Activated gamma-delta T cell treated with Interleukin-2 at 50 U/mL for 16 hours (primary cell): ENCODE data around the gene CTNND2.

Experiments
- DNase-seq: peaks from one replicate; pipeline ENCODE4 v3.0.0-alpha.2; 2020

Gene CTNND2

DNA sequence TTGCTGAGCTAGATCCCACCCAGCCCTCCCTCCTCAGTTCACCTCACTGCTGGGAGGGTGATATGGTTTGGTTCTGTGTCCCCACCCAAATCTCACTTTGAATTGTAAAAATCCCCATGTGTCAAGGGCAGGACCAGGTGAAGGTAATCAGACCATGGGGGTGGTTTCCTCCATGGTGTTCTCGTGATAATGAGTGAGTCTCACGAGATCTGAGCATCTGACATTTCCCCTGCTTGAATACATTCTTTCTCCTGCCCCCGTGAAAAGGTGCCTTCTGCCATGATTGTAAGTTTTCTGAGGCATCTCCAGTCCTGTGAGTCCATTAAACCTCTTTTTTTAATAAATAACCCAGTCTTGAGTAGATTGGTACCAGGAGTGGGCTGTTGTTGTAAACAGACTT is 673.4 kb downstream of the CTNND2 start:
- DNase-seq: no peak

DNA sequence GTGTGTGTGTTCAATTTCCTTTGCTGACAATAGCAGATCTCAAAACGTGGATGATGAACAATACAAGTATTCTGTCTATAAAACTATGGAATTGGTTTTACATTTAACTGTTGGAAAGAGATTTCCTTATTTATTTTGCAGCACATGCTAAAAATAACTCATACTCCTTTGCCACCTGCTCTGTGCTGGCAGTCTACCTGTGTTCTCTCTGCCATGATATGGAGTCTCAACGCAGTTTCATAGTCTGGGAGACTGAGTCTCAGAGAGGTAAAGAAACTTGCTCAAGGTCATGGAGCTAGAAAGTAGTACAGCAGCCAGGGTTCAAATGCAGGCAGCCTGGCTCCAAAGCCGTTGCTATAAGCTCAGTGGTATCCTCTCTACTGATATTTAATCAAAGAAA is 677.2 kb downstream of the CTNND2 start:
- DNase-seq: no peak

DNA sequence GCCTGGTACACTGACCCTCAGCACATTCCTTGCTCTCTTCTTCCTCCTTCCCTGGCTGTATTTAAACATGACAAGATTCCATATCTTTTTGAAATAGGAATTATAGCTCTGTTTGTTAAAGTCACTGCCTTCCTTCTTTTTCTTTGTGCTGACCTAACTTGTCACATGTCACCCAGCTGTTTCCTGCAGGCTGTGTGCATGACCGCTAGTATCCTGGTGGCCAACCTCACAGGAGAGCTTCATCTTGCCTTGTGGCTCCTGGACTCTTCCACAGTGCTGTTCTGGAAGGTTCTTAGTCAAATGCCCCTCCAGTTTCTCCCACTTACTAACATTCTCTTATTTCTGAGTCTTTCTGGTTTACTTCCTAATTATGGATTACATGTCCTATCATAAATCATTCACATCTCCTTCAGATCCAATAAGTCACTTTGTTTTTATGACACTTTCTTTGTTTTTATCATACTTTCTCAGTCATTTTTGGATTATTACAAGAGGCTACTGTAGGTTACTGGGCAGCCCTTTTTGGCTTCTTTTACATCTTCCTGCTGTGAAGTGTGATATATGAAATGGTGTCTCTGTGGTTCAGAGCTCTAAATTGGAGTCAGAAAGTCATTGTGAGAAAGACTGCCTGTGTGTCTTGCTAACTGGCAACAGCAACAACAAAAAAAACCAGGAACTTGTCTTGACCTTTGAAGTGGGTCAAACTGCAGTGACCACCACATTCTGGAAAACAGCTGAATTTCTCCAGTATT is 679.6 kb downstream of the CTNND2 start:
- DNase-seq: no peak

DNA sequence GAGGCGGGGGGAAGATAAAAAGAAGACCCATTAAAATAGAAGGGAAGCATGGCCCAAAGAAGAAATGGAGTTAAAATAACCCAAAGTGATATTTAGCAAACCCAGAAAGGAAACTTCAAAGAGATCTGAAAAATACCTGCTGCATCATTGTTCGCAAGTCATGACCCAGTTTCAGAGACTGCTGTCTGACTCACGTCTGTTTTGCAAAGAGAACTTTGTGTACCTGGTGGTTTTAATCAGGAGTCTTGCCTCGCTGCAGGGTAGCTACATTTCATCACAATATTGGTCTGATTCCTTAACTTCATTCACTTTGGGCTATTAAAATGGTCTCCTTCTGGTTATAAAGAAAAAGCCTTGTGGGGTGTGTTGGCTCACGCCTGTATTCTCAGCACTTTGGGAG is 682.1 kb downstream of the CTNND2 start:
- DNase-seq: no peak

DNA sequence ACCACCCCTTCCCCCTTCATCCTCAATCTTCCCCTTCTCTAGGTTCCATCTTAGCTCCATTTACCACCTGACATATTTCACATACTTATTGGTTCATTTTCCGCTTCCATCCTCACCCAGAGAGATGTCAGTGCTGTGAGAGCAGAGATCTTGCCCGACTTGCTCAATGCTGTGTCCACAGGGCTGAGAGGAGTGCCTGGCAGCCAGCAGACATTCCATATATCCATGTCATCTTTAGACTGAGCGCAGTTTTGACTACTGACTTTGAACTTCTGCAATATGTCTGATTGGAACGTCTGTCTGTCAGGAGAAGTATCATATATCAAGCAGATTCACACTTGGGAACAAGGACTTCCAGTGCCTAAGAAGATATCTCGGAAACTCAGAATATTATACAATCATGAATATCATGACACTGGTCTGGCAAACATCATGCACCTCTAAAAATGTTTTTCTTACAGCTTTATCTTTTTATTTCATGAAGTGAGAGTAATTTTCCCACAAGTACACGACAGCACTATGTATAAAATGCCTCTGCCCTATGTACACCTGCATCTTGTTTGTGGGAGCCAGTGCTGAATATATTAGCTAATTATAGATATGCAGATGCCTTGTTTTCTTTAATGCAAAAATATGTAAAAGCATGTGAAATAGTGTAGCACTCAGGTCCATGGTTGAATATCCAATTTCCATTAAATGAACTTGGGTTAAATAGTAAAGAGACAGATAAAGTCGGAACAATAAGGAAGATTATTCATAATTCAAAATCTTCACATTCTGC is 689.2 kb downstream of the CTNND2 start:
- no peak for DNase-seq

DNA sequence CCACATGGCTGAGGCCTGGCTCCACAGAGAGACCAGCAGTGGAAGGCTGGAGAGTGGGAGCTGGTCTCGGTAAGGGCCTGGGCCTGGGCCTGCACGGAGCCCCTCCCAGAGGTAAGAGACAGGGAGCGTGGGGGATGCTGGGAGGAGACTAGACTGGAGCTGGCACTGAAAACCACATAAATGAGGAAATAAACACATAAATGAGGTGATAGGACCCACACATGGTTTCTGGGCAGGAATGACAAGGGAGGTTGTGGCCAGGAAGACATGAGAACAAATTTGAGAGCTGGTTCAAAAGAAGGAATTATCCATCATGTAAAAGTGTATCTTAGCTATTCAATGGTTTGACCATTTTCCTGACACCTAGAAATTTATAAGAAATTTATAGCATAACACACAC is 691.5 kb downstream of the CTNND2 start:
- no peak for DNase-seq

DNA sequence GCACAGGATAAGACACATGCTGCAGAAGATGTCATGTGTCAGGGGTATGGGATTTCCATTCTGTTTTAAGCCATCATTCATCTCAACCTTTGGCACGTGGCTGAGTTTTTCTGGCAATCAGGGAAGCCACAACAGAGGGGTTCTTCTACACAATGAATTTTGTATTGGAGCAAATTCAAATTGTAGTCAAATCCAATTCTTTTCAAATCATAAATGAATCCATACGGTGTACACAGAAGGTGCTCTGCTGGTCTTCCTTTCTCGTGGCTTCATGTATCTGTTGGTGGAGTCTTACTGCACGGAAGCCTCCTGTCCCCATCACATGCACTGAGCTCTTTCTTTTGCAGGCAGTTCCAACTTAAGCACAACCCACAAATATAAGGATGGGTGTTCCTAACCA is 706.5 kb downstream of the CTNND2 start:
- no peak for DNase-seq

DNA sequence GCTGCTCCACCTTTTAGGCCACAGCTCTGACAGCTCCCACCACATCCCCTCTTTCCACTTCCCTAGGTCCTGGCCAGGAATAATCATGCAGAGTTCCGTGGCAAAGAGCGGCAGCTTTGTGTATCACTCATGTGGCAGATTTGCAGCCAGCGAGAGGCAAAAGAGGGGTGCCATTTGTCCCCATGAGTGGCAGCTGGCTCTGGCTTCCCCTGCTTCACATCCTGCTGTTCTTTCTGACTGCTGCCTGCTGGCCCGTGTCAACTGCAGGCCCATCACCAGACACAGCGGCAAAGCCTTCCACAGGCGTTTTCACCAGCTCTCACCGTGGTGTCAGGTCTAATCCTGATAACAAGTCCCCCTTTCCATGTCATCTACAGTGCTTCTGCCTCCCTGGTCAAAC is 712.6 kb downstream of the CTNND2 start:
- DNase-seq: no peak

DNA sequence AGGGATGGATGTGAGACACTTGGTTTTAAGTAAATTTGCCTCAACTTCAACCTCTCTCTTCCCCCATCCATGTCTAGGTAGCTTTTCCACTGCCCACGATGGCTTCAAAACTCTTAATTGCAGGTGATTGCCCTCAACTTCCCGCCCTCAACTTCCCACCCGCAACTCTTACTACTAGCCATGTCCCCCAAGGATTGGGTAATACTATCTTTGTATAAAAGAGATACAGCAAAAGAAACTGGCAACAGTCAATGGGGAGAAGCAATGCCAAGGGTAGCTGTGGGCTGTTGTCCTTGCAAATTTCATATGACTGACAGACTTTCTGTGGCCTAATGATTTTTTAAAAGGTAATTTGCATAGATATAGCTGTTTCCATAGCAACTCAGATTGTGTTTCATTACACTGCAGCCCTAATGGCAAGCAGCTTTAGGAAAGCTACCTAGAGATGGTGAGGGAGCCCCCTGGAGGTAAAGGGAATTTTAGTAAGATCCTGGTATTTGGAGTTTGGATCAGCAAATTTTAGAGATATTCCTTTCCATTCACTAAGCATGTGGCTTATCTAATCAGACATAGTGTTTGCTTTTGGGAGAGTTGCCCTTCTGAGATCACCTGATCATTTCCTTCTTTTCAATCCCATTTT is 721.7 kb downstream of the CTNND2 start:
- no peak for DNase-seq

DNA sequence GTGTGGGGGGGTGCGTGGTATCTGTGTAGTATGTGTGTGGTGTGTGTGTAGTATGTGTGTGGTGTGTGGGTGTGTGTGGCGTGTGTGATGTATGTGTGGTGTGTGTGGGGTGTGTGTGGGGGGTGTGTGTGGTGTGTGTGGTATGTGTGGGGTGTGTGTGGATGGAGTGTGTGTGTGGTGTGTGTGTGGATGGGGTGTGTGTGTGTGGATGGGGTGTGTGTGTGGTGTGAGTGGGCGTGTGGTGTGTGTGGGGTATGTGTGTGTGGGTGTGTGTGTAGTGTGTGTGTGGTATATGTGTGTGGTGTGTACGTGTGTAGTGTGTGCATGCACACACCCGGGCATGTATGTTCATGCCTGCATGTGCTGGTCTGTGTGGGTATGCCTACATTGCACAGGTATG is 722.3 kb downstream of the CTNND2 start:
- DNase-seq: no peak

DNA sequence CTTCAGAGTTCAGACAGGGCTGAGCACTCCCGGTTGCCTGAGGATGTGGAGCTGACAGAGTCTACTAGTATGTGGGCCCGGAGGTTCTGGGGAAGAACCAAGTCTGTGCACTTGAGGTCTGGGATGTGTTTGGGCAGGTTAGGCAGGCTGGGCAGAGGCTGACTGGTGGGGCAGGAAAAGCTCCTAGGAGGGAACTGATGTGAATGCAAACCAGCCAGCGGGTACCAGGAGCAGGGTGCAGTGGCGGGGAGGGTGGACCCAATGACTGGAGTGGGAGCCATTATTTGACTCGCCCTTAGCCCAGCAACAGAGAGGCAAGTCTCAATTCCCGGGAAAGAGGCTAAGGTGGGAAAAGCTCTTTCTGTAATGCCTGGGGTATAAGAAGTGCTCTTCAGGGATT is 723.4 kb downstream of the CTNND2 start:
- no peak for DNase-seq

DNA sequence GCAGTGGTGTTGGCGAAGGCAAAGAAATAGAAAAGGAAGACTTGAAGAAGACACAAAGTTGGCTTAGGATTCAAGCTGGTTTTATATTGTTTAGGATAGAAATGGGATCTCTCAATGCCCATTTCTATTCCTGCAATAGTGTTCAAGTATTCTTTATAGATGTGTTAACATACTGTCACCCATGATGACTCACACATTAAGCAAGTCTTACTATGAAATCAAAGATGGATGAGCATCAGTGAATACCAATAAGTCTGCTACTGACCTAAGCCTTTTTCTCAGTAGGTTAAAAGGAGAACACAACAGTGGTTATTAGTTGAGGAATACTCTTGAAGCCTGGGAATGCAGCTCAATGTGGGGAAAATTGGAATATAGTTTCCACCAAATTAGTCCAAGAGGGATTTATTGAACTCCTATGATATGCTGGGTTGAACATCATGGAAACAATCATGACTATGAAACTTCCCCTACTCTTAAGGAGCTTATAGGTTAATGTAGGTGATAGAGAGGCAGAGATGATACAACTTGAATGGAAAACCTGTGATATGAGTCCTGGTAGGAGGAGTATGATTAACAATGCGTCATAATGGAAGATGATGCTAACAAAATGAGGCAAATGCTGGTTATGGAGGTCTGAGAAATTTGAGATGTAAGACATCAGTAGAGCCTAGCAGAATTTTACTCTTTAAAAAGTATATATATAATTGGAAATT is 726.1 kb downstream of the CTNND2 start:
- no peak for DNase-seq

DNA sequence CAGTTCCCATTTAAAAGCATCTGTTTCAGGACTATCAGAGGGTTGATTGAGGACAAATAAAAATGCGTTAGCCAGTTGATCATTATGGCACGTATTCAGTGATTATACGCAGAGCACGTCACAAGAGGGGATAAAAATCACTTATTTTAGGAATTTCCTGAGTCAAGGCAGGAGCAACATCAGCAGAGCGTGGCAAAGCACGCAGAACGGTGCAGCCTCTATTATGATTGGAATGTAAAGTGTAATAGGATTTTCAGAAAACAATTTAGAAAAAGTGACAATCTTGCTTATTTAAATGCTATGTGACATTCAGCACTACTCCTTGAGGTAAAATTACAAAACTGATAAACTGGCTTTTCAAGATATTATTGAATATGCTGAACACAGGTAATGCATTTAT is 729.7 kb downstream of the CTNND2 start:
- DNase-seq: no peak

DNA sequence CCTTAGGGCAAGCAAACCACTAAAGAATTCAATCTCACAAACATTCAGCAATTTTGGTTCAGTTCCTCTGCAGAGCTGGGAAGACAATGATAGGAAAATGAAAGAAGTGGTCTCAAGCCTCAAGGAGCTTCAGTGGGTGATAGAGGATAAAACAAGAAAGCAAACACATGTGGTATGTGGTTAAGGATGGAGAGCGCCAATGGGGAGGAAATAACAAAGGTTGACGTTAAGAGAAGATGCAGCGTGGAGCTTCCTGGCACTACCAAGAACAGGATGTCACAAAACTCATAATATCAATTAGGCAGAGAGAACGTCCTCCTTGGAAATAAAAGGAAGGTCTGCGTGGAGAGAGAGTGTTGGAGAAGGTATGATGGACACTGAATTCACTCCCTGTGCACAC is 731.8 kb downstream of the CTNND2 start:
- no peak for DNase-seq

DNA sequence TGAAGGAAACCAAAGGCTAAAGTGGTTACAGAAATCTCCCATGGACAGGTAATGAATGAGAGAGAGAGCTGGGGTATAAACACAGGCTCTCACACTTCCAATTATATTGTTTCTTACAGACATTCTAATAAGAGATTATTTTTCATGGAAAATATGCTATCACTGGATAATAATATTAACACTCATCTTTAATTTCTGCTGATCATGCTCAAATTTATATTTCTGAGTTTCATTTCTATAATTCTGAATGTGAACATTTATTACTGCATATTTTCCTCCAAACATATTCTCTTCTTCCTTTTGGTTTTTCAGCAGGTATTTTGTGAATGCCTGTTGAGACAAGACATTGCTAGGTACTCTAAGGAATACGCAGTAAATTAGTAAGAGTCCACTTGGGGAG is 733.0 kb downstream of the CTNND2 start:
- DNase-seq: no peak

DNA sequence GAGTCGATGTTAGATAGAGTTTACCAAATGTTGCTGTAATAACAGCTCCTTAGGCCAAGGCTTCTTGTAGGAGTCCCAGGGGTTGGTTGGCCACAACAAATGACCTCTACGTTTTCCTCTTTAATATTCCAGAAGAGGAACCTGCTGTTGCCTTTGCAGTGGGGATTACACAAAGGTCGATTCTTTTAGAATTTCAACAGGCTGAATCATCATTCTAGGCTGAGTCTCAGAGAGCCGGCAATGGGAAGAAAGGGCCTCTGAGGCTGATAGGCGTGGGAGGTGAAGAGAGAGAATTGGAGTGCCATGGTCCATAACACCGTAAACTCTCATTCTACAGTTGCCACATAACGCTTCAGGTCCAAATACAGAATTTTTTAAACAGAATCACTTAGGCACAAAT is 737.3 kb downstream of the CTNND2 start:
- DNase-seq: no peak

DNA sequence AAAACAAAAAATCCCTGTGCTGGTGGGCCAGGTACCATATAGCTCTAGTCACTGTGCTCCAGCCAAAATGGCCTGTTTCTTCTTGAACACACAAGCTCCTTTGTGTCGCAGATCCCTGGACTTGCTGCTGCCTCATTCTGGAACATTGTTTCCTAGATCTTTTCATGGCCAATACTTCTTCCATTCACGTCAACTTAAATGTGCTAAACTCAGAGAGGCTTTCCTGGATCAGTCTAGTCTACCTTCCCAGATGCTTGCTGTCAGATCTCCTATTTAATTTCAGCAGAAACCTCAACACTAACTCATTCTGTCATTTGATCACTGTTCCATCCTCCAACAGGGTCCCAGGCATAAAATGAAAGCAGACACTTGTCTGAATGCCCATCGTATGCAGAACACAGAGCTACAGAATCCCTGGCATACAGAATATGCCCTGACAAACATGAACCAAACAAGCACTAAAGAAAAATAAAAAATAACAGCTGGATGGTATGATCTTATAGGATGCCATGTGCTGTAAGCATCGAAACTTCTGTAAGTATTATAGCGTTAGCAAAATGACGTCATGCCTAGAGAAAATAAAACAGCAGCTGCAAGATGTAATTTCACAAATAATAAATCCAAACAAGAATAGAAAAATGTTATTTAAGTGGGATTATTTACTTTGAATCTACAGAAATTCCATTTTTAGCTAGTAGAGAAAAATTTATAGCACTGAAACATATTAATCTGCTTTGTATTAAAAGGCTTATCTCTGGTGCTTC is 739.5 kb downstream of the CTNND2 start:
- no peak for DNase-seq

DNA sequence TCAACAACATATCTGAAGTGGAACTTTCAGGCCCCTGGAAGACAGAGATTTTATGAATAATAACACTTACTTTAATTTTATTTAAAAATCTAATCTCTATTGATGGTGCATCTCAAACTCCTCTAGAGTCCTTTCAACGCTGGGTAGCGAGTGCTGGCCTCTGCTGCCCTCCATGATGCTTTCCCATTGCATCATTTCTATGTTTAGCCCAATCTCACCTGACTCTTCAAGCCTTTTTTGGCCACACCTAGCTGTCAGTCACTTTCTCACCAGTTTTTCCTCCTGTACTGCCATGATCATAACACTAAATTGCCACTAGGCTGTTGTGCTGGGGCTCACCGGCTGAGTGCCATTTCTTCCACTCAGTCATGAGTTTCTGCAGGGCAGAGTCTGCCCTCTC is 747.1 kb downstream of the CTNND2 start:
- no peak for DNase-seq

DNA sequence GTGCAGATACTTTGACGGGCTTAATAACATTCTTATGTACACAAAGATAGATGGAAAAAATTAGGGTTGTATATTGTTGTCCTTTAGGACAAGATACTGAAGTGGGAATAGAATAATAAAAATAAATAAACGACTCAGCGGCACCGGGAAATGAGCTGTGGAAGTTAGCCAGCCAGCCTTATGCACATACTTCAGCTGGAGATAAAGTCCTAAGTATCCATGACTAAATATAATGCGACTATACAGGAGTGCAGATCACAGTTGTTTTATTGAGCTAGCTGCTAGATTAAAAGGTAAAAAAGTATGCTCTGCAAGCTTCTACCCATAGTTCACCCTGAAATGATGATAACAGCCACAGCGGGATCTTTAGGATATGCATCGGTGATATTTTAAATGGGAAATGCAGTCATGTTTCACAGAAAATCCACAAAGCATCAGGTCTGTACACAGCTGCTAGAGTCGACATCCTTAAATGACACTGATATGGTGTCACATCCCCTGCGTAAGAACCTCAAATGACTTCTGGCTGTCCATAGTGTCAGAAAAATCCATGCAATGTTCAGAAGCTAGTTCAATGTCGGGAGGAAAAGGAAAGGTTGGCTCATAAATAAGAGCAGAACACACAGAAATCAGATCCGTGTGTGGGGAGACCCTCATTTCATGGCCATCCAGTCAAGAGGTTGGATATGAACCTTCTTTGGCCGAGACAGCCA is 750.4 kb downstream of the CTNND2 start:
- no peak for DNase-seq

DNA sequence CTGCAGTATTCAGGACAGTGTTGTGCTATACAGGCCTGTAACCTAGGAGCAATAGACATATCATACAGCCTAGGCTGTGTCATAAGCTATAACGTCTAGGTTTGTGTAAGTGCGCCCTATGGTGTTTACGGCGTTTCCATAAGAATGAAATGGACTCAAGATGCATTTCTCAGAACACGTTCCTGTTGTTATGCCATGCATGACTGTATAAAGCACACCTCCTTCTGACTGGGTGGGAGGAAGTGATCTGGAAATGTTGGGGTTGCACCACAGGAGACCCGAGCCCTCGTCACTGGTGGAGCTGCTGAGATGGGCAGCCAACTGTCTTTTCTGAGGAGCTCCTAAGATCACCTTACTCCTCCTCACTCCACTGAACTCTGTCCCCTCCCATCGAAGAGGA is 751.9 kb downstream of the CTNND2 start:
- no peak for DNase-seq

DNA sequence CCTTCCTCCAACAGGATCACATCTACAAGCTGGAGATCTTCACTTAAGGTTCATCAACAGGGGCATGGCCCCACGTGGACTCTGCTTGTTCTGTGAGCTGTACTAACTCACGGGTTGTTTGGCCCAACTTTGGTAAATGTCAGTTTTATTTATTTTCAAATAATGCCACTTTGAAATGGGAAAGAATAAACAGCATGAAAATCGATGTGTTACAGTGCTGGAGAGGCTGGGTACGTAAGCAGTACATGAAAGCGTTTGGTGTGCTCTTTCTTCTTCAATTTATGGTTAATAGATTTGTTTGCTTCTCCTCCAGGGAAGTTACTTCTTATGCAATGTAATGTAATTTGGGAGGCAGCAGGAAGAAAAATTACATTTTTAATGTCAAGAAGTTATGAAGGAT is 753.3 kb downstream of the CTNND2 start:
- no peak for DNase-seq
